ENCODE data around the gene KLRF2.

Gene KLRF2

DNA sequence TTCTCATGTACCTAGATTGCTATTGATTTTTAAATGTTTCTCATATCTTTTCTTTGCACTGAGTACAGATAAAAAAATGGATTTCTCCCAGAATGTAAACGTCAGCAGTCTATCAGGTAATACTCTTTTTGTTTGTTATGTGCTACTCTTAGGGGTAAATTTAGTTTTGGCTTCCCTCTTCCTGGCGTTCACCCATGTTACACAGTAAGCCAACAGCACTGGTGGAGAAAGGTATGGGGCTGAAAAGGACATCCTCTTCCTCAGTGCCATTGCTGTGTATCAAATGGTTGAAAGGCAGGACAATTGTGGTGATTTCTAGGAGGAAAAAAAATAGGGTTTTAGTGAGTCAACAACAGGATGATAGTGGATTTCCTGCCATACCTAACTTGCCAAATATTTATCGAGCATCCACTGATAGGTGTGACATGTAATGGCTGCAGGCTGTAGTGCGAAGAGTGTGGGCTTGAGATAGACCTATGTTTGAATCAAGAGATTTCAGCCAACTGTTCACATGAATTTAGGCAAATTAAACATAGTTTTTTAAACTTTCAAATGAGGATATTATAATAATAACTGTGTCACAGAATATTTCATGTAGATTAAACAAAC lies 7.5 kb downstream of the KLRF2 start:
- DNase-seq (ENCODE audit: low read depth) = no peak

DNA sequence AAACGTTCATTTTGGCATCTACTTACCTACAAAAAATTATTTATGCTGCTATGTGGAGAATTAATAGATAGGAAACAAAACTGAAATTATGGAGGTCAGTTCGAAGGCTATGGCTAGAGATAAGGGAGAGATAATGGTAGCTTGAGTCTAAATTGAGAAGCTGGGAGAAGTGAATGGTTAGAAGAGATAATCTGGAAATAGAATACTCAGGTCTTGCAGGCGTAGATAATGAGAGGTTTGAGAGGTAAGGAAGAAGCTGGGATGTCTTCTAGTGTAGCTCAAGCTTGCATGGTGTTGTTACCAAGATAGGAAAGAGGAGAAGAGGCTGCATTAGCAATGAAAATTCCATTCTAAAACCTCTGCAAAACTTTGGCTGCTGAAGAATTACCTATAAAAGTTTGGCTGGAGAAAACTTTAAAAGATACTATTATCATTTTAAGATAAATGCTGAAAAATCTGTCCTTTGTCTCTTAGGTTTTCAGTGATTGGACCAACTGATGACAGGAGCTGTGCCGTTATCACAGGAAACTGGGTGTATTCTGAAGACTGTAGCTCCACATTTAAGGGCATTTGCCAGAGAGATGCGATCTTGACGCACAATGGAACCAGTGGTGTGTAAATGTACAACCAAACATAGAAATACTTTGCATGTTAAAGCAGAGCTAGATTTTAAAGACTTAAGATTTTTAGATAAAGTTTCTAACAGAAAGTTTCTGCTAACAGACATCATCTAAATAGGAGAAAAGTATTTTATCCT lies 14.1 kb downstream of the KLRF2 start:
- DNase-seq (ENCODE audit: low read depth) = no peak

DNA sequence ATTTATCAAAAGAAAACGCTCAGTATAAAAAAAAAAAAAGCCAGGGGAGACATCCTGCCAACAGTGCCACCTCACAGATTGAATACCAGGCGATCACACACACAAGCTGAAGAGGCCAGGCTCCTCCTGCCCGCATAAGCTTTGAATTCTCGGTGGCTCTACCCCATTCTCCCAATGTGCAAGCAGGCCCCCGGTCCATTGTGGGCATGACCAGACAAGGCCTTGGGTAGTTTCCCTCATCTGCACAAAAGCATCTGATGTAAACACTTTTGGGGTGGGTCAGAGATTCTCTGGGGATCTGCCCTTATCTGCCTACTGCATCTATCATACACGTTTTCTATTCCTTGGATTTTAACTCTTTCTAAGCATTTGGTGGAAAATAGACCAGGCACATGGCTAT lies 16.2 kb downstream of the KLRF2 start:
- DNase-seq (ENCODE audit: low read depth) = no peak

DNA sequence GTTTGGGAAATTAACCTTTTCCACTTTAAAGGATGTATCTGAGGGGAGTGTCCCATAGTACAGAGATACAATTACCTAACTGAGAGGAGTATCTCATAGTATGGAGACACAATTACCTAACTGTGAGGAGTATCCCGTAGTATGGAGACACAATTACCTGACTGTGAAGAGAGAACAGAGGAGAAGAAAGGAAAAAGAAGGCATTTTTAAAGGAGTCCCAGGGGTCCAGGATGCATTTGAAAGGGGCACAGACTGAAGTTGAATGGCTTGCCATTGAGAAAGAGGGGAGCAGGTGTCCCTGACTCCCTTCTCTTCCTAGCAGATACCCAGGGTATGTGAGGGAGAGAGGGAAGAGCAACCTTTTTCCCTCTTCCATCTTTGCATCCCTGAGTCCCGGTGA lies 17.9 kb downstream of the KLRF2 start:
- no peak for DNase-seq (ENCODE audit: low read depth)

DNA sequence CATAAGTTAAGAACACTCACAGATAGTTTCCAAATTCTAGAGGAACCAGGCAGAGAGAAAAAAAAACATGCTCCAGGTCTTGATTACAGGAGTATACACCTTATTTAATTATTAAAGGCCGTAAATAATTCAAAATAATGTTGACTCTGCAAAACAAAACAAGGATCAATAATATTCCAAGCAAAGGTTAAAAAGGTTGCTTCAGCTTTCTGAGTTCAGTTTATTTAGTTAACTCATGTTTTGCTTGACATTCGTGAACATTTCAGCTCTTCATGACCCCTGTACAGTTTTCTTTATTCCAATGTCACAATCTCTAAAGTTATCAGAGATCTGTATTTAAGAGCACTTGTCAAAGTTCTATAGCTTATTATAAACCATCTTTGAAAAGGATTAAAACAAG lies 19.6 kb downstream of the KLRF2 start:
- DNase-seq (ENCODE audit: low read depth) = no peak

DNA sequence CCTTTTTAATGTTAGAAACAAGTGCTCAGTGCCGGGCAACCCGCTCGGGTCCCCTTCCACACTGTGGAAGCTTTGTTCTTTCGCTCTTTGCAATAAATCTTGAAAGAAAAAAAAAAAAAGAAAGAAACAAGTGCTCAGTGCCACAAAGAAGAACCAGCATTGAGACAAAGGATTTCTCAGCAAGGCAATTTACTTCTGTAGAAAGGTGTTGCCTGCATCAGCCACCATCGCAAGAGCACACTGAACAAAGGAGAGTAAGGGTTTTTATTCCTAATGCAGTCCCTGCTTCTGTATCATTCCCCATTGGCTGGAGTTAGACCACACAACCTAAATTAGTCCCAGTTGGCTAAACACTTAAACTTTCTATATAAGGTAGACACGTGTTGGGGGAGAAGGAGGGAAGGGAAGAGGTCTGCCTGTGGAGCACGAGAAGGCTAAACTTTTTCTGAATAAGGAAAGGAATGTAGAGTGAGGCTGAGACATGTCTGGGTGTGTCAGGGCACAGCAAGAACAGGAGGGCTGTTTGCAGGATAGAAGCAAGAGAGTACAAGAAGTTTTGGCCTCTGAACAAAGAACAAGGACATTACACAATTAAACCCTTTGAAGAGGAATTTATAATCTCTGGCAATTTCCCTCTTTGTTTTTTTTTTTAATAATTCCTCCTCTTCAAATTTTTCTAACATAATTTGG lies 21.4 kb downstream of the KLRF2 start:
- no peak for DNase-seq (ENCODE audit: low read depth)

DNA sequence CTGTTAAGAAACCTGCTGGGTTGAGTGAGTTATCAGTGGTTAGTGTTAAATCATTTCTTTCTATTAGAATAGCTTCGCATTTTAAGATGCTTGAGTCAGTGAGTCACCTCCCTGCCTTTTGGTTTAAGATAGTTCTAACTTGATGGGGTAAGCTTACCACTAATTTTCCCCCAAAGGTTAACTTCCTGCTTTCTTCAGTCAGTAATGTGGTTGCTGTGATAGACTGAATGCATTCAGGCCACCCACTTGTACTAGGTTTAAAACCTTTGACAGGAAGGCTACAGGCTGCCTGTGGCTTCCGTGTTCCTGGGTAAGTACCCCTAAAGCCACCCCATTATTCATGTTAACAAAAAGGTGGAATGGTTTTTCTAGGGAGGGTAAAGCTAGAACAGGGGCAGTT lies 25.6 kb downstream of the KLRF2 start:
- DNase-seq (ENCODE audit: low read depth) = no peak

DNA sequence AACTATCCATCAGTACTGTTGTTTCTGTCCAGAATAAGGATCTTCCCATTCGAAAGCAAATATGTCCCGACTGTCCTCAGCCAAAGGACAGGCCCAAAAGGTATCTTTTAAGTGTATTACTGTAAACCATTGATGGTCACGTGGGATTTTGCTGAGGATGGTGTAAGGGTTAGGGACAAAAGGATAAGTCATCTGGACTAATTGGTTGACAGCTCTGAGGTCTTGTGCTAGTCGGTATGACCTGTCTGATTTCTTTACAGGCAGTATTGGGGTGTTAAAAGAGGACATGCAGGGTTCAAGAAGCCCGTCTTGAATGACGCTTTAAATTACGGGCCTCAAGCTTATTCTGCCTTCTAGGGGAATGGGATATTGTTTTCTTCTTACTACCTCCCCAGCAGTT lies 26.5 kb downstream of the KLRF2 start:
- DNase-seq (ENCODE audit: low read depth) = no peak

DNA sequence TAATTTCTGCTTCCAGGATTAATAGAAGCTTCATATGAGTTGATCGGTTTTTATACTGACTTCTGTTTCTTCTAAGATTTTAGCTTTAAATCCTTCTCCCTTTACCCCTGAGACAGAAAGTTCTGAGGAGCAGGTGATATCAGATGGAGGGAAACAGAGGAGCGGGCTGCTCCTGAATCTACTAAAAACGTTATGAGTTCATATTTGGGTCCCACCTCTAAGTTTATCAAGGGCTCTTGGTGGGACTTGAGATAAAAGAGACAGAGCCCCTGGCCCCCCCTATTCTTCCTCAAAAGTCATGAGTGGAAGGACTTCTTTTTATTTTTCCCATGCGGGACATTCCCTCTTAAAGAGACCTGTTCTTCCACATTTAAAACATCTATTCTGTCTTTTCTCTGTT lies 27.1 kb downstream of the KLRF2 start:
- no peak for DNase-seq (ENCODE audit: low read depth)

DNA sequence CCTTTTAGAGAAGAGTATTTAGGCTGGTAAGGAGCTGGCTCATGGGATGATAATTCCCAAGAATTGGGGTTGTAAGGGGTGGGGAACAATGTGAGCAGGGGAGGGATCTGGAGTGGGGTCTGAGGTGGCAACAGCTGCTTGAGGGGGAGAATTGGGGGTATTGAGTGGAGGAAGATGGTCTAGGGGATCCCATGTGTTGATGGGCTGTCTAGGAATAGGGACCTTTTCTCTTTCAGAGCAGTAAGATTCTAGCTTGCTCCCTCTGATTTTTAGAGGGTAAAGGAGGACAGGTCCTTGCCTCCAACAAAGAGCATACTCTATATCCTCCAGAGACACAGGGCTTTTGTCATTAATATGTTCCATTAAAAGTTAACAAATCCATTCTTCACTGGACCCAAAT lies 28.4 kb downstream of the KLRF2 start:
- DNase-seq (ENCODE audit: low read depth) = no peak

DNA sequence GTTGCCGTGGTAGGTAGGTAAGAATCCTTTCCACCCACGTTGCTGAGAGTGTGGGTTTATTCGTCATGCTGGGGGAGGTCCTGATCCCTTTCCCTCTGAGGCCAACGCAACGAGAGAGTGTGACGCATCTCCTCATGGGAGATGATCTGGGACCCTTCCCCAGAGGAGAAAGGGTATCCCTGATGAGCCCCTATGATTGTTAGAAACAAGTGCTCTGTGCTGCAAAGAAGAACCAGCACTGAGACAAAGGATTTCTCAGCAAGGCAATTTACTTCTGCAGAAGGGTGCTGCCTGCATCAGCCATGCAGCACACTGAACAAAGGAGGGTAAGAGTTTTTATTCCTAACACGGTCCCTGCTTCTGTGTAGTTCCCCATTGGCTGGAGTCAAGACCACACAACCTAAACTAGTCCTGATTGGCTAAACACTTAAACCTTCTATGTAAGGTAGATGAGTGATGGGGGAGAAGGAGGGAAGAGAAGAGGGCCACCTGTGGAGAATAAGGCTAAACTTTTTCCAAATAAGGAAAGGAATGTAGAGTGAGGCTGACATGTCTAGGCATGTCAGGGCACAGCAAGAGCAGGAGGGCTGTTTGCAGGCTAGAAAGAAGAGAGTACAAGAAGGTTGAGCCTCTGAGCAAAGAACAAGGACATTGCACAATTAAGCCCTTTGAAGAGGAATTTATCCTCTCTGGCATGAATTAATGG lies 29.6 kb downstream of the KLRF2 start:
- DNase-seq (ENCODE audit: low read depth) = no peak

DNA sequence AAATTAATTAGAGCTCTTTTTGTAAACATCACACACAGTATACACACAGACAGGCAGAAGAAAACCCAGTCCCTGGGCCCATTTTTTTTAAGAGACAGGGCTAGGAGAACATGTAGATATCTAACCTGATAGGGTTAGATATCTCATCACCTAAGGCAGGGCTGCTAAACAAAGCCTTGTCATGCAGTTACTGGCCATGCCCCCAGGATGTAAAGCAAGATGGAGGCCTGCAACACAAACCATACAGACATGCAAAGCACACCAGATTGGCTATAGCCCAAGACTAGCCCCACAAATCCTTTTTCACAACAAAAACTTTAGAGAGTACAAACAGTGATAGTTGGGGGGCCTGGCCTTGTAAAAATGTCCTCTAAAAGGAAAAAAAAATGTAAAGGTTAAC lies 30.4 kb downstream of the KLRF2 start:
- DNase-seq (ENCODE audit: low read depth) = no peak

DNA sequence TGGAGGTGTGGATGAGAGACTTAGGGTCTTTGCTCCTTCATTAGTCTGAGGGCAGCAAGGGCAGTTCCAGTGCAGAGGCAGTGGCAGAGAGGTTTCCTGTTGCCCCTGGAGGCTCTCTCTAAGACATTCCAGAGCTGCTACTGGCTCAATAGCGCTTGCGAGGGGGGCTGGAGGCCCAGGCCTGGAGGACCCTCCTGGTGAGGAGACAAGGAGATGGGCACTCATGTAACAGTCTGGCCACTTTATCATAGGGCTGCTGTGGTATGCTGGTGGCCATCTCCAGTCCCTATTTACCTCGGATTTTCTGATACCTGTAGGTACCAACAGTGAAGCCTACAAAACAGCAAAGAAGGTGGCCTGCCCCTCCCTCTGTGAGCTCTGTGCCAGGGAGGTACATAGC lies 38.2 kb downstream of the KLRF2 start:
- DNase-seq (ENCODE audit: low read depth) = no peak

DNA sequence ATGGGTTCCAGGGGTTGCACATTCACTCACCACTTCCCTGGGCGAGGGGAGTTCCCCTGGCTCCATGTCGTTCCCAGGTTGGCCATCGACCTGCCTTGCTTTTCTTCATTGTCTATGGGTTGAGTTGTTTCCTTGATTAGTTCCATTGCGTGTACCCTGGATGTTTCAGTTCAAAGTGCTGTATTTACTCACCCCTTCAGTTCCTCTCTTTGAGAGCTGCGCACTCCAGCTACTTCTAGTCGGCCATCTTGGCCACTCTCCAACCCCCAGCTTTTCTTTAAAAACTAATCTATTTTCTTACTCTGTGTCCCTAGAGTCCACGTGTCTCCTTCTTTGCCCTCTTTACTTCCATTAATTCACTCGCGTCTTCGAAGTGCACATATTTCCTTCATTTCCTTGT lies 39.2 kb downstream of the KLRF2 start:
- DNase-seq (ENCODE audit: low read depth) = no peak

DNA sequence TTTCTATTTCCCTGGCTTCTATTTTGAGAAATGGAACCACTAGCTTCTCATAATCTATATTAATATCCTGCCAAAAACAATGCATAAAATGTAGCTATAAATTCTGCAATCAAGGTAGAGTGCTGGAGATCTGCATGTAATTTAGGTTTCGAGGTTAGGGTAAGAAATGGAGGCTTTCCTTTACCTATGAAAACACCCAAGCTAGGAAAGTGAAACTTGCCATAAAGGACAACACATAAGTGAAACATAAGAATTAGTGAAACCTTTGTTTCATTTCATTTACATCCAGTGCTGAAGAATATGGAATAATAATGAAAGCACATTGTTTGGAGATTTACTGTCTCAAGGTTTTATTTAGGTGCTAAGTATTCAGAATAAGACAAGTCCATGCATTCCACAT lies 41.1 kb downstream of the KLRF2 start:
- no peak for DNase-seq (ENCODE audit: low read depth)

DNA sequence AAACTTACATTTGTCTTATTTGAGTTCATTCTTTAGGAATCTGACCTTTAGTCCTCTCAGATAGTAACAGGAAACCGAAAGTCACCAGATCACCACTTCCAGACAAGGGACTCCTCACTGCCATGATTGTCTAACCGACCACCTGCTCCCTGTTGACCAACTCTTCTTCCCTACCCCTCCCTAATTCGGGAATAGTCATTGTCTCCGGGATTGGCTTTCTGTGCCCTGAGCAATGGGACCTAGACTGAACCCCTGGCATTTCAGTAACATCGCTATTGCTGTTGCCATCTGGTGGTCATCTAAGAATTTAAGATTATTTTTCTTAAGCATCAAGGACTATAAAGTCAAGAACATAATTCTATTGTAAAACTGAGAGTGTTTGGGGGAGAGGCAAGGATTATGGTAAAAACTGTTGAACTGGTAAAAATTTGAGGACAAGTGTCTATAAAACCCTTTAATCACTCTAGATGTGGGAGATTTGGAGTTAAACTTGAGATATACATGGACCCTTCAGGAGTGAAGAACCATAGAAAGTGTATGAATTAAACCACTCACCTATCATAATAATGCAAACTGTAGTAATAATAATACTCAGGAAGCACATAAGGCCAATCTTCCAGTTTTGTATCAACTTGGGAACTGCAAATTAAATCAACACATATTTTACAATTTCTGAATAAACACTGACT lies 44.6 kb downstream of the KLRF2 start:
- no peak for DNase-seq (ENCODE audit: low read depth)

DNA sequence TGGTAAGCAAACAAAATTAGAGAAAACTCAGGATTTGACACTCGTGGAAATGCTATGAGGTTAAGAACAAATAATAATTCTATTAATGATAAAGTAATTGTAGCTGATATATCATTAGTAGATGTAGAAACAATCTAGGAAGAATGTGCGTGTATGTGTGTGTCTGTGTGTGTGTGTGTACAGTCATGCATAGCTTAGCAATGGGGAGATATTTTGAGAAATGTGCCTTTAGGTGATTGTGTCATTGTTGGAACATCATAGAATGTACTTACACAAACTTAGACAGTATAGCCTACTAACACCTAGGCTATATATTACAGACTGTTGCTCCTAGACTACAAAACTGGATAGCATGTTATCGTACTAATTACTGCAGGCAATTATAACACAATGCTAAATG lies 45.6 kb downstream of the KLRF2 start:
- DNase-seq (ENCODE audit: low read depth) = no peak

DNA sequence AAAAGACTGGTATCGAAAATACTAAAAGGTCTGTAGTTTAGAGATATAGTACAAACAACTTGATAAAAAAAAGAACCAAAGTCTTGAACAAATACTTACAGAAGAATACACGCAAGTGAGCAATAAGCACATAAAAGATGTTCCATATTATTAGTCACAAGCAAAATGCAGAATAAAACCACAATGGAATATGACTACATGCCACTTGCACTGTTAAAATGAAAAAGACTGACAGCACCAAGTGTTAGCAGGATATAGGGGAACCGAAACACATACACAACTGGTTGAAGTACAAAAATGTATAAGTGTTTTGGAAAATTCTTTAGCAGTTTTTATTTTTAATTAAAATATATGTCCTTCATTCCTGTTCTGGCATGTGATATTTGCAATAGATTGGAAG lies 47.3 kb downstream of the KLRF2 start:
- no peak for DNase-seq (ENCODE audit: low read depth)

DNA sequence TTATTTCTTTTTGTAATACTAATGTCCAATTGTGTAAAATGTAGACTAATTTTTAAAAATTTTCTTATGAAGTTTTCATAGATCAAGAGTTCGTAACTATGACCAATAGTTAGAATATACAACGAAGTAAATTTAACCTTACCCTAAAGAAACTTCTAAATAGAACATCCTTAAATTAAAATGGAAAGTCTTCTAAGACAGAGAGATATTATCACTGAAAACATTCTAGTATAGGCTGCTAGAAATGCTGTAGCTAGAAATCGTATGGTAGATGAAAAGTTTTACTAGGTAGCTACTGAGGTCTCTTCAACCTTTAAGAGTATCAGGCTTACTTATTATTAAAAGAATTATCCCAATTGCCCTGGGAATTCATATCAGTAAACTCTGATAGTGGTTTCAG lies 50.0 kb downstream of the KLRF2 start:
- no peak for DNase-seq (ENCODE audit: low read depth)

DNA sequence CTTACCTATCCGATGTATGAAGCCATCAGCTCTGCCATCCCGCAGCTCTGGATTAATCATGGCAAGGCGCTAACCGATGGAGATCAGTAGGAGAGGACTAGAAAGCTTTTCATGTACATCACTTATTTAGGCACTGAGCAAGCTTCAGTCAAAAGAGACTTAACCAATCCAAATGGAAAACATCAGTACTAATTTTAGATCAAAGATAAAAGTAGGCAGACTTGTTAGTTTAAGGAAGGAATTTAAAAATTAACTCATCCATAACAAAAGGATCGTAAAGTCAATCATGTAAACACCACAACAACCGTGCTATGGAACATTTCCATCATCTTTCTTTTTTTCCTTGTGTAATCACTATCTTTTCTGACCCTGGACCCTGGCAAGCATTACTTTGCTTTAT lies 51.0 kb downstream of the KLRF2 start, which contains the start of gene CLEC2A:
Gene CLEC2A (minus strand): TSS at position 101 of the 400 bp plus-strand sequence. CDS start 41 bp downstream, at position 60.
- no peak for DNase-seq (ENCODE audit: low read depth)

DNA sequence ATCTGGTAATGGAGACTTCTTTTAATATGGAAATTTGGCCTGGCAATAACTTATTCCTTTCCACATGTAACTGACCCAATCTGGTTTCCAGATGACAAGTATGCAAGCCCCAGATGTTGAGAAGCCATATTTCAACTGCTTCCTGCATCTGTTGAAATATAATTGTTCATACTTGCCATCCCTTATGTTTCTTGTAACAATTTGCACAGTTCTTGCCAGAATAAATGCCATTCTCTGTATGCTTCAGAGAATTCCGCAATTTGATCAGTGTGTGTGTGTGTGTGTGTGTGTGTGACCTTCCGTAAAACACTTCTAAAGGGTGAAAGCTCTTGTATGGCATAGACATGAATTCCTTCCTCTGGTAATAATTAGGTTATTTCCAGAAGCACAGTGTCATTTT lies 52.7 kb downstream of the KLRF2 start:
- DNase-seq (ENCODE audit: low read depth) = no peak

DNA sequence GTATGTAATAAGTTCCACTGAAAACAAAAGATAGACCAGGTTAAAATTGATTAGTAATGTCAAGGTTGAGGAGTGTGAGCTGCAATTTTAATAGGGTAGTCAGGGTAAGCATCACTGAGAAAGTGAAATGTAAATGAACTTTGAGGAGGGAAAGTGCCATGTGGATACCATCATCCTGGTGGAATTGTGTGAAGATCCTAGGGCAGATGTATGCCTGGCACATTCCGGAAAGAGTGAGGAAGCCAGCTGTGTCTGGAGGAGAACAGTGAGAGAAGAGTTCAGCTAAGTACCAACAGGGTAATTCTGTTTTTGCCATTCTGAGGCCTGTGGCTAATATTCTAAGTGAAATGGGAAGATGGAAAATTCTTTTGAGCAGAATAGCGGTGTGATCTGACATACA lies 53.7 kb downstream of the KLRF2 start:
- DNase-seq (ENCODE audit: low read depth) = no peak

Data from activated T-cell treated with anti-CD3 and anti-CD28 coated beads for 48 hours (primary cell).